ENCODE data around the gene GPR68. TPM values are rescaled to one million over a fixed set of nuclear protein-coding genes. Genes with fewer than 3 reads are reported as not detected.
A peak's percentile ranks its signal among the peaks of the same experiment; 100 is the strongest.

Gene GPR68
- total RNA-seq, 5 donors from 2014 or later (not counting 1 experiment from before 2014, with no cell fraction given) = 3.0 to 16.4 (median 10.0) TPM

GRCh38 chr14:91282954-91283645, 38.6 kb upstream of the GPR68 start:
- ChIA-PET POLR2A (interaction anchor here in 1 of 2 donors (0.6 kb wide), 1 partner anchor 94 kb away, joined by 3 read pairs; no protein-coding TSS in a partner anchor), CTCF (no interaction called here)
- Mint-ChIP-seq H3K4me1 (peaks cover 12 to 20% (median 14%) of the 10 kb centered on the region in 3 donors), H3K4me3 (no peak overlapping the region), H3K9me3 (no peaks in the 10 kb centered on the region), H3K27me3 (no peaks in the 10 kb centered on the region), H3K36me3 (peaks cover 62% of the 10 kb centered on the region), H3K27ac (peak overlapping the region; percentile 55 to 72)
- Histone ChIP-seq H3K9me3 (no peaks in the 10 kb centered on the region), H3K36me3 (ENCODE audit: control insufficient read depth in 2 of 2, extremely low read depth in 1 of 2, insufficient read depth in 1 of 2, low read length in 1 of 2) (peaks cover 28 to 100% of the 10 kb centered on the region in 2 donors), H3K4me3 (ENCODE audit: control insufficient read depth in 1 of 2, extremely low read depth in 1 of 2, low read length in 1 of 2) (no peak overlapping the region), H3K27ac (ENCODE audit: low read length) (no peak overlapping the region), H3K27me3 (replicated peaks in 1 of 2; ENCODE audit: control insufficient read depth in 2 of 2, extremely low read depth in 1 of 2, insufficient read depth in 2 of 2, low read length in 1 of 2) (no peaks in the 10 kb centered on the region), H3K4me1 (ENCODE audit: control insufficient read depth in 1 of 2, extremely low read depth in 1 of 2, insufficient read depth in 2 of 2, low read length in 2 of 2) (peaks cover 0 to 9% of the 10 kb centered on the region in 2 experiments)
- ATAC-seq (replicated peaks in 1 of 4) (no peak), DNase-seq (no peak)
- 88% methylated on average over 14 of the region's 14 CpGs for WGBS (ENCODE audit: insufficient coverage)

DNA sequence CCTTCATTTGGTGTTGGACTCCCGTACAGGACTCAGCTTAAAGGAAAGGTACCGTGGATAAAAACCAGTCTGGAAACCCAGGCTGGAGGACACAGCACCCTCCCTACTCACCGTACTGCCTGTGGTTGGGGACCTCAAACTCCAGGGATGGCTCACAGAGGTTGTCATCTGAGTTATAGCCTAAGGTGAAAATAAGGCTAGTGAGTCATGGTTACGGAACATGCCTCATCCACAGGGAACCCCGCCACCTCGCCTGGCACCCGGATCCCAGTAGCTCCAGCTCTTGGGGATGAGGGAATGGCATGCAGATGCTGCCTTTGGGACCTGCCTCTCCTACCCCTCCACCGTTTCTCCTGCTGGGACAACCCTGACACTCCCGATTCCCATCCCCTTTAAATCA, 36.8 kb upstream of the GPR68 start:
- Mint-ChIP-seq H3K9me3 (no peaks in the 10 kb centered on the region), H3K36me3 (peaks cover 61% of the 10 kb centered on the region), H3K27me3 (no peaks in the 10 kb centered on the region), H3K4me3 (no peak overlapping the region), H3K27ac (peak overlapping the region in 1 of 2 donors; percentile 48), H3K4me1 (peaks cover 7 to 15% (median 11%) of the 10 kb centered on the region in 3 donors)
- ATAC-seq (replicated peaks in 1 of 4) = no peak
- Histone ChIP-seq H3K4me3 (ENCODE audit: control insufficient read depth in 1 of 2, extremely low read depth in 1 of 2, low read length in 1 of 2) (no peak overlapping the region), H3K27ac (ENCODE audit: low read length) (no peak overlapping the region), H3K4me1 (ENCODE audit: control insufficient read depth in 1 of 2, extremely low read depth in 1 of 2, insufficient read depth in 2 of 2, low read length in 2 of 2) (peaks cover 0 to 4% of the 10 kb centered on the region in 2 experiments), H3K9me3 (no peaks in the 10 kb centered on the region), H3K27me3 (replicated peaks in 1 of 2; ENCODE audit: control insufficient read depth in 2 of 2, extremely low read depth in 1 of 2, insufficient read depth in 2 of 2, low read length in 1 of 2) (no peaks in the 10 kb centered on the region), H3K36me3 (ENCODE audit: control insufficient read depth in 2 of 2, extremely low read depth in 1 of 2, insufficient read depth in 1 of 2, low read length in 1 of 2) (peaks cover 39 to 100% of the 10 kb centered on the region in 2 donors)
- WGBS (ENCODE audit: insufficient coverage) = 100% methylated on average over 2 of the region's 9 CpGs
- ChIA-PET POLR2A (interaction anchor here in 1 of 2 donors (0.6 kb wide), 1 partner anchor 132 kb away, joined by 3 read pairs; no protein-coding TSS in a partner anchor), CTCF (interaction anchor here (0.6 to 1.0 kb wide), 2 partner anchors 104 to 584 kb away, joined by 3 read pairs; no protein-coding TSS in a partner anchor)
- no peak for DNase-seq

GRCh38 chr14:91280129-91280528, 35.6 kb upstream of the GPR68 start:
- Mint-ChIP-seq H3K27ac (peak overlapping the region in 1 of 2 donors; percentile 16), H3K27me3 (no peaks in the 10 kb centered on the region), H3K4me3 (no peak overlapping the region), H3K36me3 (peaks cover 52% of the 10 kb centered on the region), H3K4me1 (peaks cover 2 to 5% (median 2%) of the 10 kb centered on the region in 3 donors), H3K9me3 (no peaks in the 10 kb centered on the region)
- WGBS (ENCODE audit: insufficient coverage) = 88% methylated on average over 2 of the region's 5 CpGs
- Histone ChIP-seq H3K4me1 (ENCODE audit: control insufficient read depth in 1 of 2, extremely low read depth in 1 of 2, insufficient read depth in 2 of 2, low read length in 2 of 2) (peaks cover 0 to 8% of the 10 kb centered on the region in 2 experiments), H3K27ac (ENCODE audit: low read length) (no peak overlapping the region), H3K36me3 (ENCODE audit: control insufficient read depth in 2 of 2, extremely low read depth in 1 of 2, insufficient read depth in 1 of 2, low read length in 1 of 2) (peaks cover 38 to 97% of the 10 kb centered on the region in 2 donors), H3K27me3 (replicated peaks in 1 of 2; ENCODE audit: control insufficient read depth in 2 of 2, extremely low read depth in 1 of 2, insufficient read depth in 2 of 2, low read length in 1 of 2) (no peaks in the 10 kb centered on the region), H3K4me3 (ENCODE audit: control insufficient read depth in 1 of 2, extremely low read depth in 1 of 2, low read length in 1 of 2) (no peak overlapping the region), H3K9me3 (no peaks in the 10 kb centered on the region)
- CTCF ChIA-PET = no interaction called here
- DNase-seq = no peak
- POLR2A ChIA-PET = interaction anchor here in 1 of 2 donors (0.6 kb wide), 1 partner anchor 14 kb away, joined by 3 read pairs; no protein-coding TSS in a partner anchor
- no peak for ATAC-seq (replicated peaks in 1 of 4)

- ChIA-PET POLR2A (interaction anchor here in 1 of 2 donors (0.6 kb wide), 1 partner anchor 117 kb away, joined by 3 read pairs; no protein-coding TSS in a partner anchor), CTCF (interaction anchor here in 1 of 2 donors (0.6 to 1.2 kb wide), 2 partner anchors 27 to 102 kb away, joined by 3 to 5 read pairs; no protein-coding TSS in a partner anchor)
- no peaks in the 10 kb centered on the region for H3K27me3 Mint-ChIP-seq
- WGBS (ENCODE audit: insufficient coverage) = 93% methylated on average over 6 of the region's 10 CpGs
- H3K9me3 Mint-ChIP-seq = no peaks in the 10 kb centered on the region
- peaks cover 0 to 5% (median 2%) of the 10 kb centered on the region in 3 donors for H3K4me1 Mint-ChIP-seq
- no peak overlapping the region for H3K4me3 Mint-ChIP-seq
- DNase-seq (no peak), ATAC-seq (replicated peaks in 1 of 4) (no peak)
- H3K36me3 Mint-ChIP-seq = peaks cover 53% of the 10 kb centered on the region
- no peaks in the 10 kb centered on the region for H3K27me3 ChIP-seq (replicated peaks in 1 of 2; ENCODE audit: control insufficient read depth in 2 of 2, extremely low read depth in 1 of 2, insufficient read depth in 2 of 2, low read length in 1 of 2)
- peak overlapping the region; percentile 6 to 57 for H3K27ac Mint-ChIP-seq
- no peaks in the 10 kb centered on the region for H3K9me3 ChIP-seq
- peaks cover 0 to 7% of the 10 kb centered on the region in 2 experiments for H3K4me1 ChIP-seq (ENCODE audit: control insufficient read depth in 1 of 2, extremely low read depth in 1 of 2, insufficient read depth in 2 of 2, low read length in 2 of 2)
- H3K27ac ChIP-seq (ENCODE audit: low read length) = no peak overlapping the region
- H3K4me3 ChIP-seq (ENCODE audit: control insufficient read depth in 1 of 2, extremely low read depth in 1 of 2, low read length in 1 of 2) = no peak overlapping the region
- H3K36me3 ChIP-seq (ENCODE audit: control insufficient read depth in 2 of 2, extremely low read depth in 1 of 2, insufficient read depth in 1 of 2, low read length in 1 of 2) = peaks cover 46 to 97% of the 10 kb centered on the region in 2 donors
Observed at GRCh38 chr14:91279354-91279753, 34.9 kb upstream of the GPR68 start.

DNA sequence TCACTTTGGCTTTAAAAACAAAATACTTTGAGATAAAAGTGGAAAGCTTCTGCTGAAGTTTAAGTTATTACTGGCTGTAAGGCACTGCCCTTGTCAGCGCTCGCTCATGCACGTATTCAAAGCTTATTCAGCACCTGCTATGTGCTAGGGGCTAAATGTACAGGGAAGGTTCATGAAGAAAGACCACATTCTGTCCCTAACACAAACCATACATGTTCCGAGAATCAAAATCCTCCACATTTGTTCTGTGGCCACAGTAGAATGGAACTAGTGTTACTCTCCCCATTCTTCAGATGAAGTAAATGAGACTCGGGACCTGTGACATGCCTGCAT, 33.8 kb upstream of the GPR68 start:
- ATAC-seq (replicated peaks in 1 of 4) = no peak

GRCh38 chr14:91277546-91278382, 33.3 kb upstream of the GPR68 start:
- no peaks in the 10 kb centered on the region for H3K27me3 Mint-ChIP-seq
- H3K27ac Mint-ChIP-seq = no peak overlapping the region
- H3K9me3 Mint-ChIP-seq = no peaks in the 10 kb centered on the region
- ATAC-seq (replicated peaks in 1 of 4) = no peak
- WGBS (ENCODE audit: insufficient coverage) = 97% methylated on average over 23 of the region's 30 CpGs
- H3K27me3 ChIP-seq (replicated peaks in 1 of 2; ENCODE audit: control insufficient read depth in 2 of 2, extremely low read depth in 1 of 2, insufficient read depth in 2 of 2, low read length in 1 of 2) = no peaks in the 10 kb centered on the region
- H3K36me3 Mint-ChIP-seq = peaks cover 41% of the 10 kb centered on the region
- H3K9me3 ChIP-seq = no peaks in the 10 kb centered on the region
- DNase-seq = no peak
- H3K4me1 Mint-ChIP-seq = peaks cover 0 to 5% (median 0%) of the 10 kb centered on the region in 3 donors
- peaks cover 0 to 4% of the 10 kb centered on the region in 2 experiments for H3K4me1 ChIP-seq (ENCODE audit: control insufficient read depth in 1 of 2, extremely low read depth in 1 of 2, insufficient read depth in 2 of 2, low read length in 2 of 2)
- H3K27ac ChIP-seq (ENCODE audit: low read length) = no peak overlapping the region
- ChIA-PET CTCF (no interaction called here), POLR2A (no interaction called here)
- no peak overlapping the region for H3K4me3 ChIP-seq (ENCODE audit: control insufficient read depth in 1 of 2, extremely low read depth in 1 of 2, low read length in 1 of 2)
- H3K4me3 Mint-ChIP-seq = no peak overlapping the region
- H3K36me3 ChIP-seq (ENCODE audit: control insufficient read depth in 2 of 2, extremely low read depth in 1 of 2, insufficient read depth in 1 of 2, low read length in 1 of 2) = peaks cover 52 to 97% of the 10 kb centered on the region in 2 donors

More for the DNA sequence above, 33.8 kb upstream of the GPR68 start:
- no peaks in the 10 kb centered on the region for H3K27me3 Mint-ChIP-seq
- DNase-seq = no peak
- peaks cover 54 to 97% of the 10 kb centered on the region in 2 donors for H3K36me3 ChIP-seq (ENCODE audit: control insufficient read depth in 2 of 2, extremely low read depth in 1 of 2, insufficient read depth in 1 of 2, low read length in 1 of 2)
- POLR2A ChIA-PET = interaction anchor here in 1 of 2 donors (0.8 kb wide), 1 partner anchor 33 kb away, joined by 3 read pairs; no protein-coding TSS in a partner anchor
- no peak overlapping the region for H3K4me3 Mint-ChIP-seq
- H3K27ac ChIP-seq (ENCODE audit: low read length) = no peak overlapping the region
- no peaks in the 10 kb centered on the region for H3K27me3 ChIP-seq (replicated peaks in 1 of 2; ENCODE audit: control insufficient read depth in 2 of 2, extremely low read depth in 1 of 2, insufficient read depth in 2 of 2, low read length in 1 of 2)
- H3K4me3 ChIP-seq (ENCODE audit: control insufficient read depth in 1 of 2, extremely low read depth in 1 of 2, low read length in 1 of 2) = no peak overlapping the region
- peaks cover 47% of the 10 kb centered on the region for H3K36me3 Mint-ChIP-seq
- CTCF ChIA-PET = interaction anchor here in 1 of 2 donors (1.2 kb wide), 1 partner anchor 101 kb away, joined by 3 read pairs; no protein-coding TSS in a partner anchor
- H3K4me1 ChIP-seq (ENCODE audit: control insufficient read depth in 1 of 2, extremely low read depth in 1 of 2, insufficient read depth in 2 of 2, low read length in 2 of 2) = peaks cover 0 to 4% of the 10 kb centered on the region in 2 experiments
- no CpG with 5 or more reads among the region's 5 CpGs for WGBS (ENCODE audit: insufficient coverage)
- H3K9me3 Mint-ChIP-seq = no peaks in the 10 kb centered on the region
- no peaks in the 10 kb centered on the region for H3K9me3 ChIP-seq
- peaks cover 0 to 5% (median 0%) of the 10 kb centered on the region in 3 donors for H3K4me1 Mint-ChIP-seq
- peak overlapping the region in 1 of 2 donors; percentile 48 for H3K27ac Mint-ChIP-seq

All from T-cell (primary cell).